HG03558 (cell line): ENCODE measurements around the gene ASAP2.
"Not testable (repeated sequence)": the region's sequence is repeated elsewhere in the genome, so short reads cannot be mapped to it uniquely, and the experiment has no call there.

ENCODE experiments used
- ATAC-seq: cut with Tn5 transposase; IDR thresholded peaks from one replicate; pipeline ENCODE4 v1.9.1; 2021; ENCODE audit warnings: moderate number of reproducible peaks; ENCODE audit not compliant: unreplicated experiment; ENCODE audit errors: extremely low read depth

The ASAP2 gene

DNA sequence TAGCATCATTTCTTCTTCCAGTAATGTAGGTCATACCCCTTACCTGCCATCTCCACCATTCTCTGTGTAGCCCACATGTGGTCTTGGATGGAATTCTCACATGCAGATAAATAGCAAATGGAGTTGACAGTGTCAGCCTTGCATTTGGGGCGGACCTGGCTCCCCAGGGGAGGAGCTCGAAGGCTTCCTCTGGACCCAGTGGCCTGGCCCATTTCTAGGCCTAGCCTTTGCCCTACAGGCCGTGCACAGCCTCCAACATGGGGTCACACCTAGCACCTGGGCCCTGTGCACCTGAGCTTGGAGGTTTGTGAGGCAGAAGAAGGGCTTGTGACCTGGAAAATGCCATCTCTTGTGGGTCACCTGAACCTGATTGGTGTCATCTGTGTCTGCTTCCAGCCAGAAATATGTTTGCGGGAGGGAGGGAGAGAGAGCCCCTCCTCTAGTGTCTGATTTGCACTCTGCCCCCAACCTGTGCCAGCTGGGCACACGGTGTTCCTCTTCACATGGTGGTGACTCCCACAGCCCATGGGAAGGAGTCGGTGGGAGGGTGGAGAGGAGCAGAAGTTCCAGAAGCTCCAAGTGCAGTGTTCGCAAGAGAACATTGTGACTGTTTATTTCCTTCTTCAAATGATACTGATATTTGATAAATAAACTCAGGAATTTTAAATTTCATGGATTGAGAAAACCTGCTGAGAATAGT, 183.7 kb downstream of the ASAP2 start:
- ATAC-seq, result no peak

DNA sequence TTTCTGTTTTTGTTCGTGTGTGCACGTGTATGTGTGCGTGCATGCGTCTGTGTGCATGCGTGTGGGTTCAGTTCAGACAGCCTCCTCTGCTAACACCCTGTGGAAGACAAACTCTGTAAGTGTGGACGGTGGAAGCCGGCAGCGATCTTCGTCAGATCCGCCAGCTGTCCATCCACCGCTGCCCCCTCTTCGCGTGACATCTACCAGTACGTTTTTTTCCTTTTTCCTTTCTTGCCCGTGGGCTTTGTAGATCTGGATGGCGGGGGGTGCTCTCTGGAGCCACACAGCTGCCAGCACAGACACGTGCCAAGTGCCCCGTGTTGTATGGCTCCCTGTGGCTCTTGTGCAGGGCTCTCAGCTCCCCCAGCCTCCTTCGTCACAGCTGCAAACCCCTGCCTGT, 184.4 kb downstream of the ASAP2 start:
- no peak for ATAC-seq

- no peak for ATAC-seq
These were observed 185.5 kb downstream of the ASAP2 start for GRCh38 chr2:9391961-9392720.

DNA sequence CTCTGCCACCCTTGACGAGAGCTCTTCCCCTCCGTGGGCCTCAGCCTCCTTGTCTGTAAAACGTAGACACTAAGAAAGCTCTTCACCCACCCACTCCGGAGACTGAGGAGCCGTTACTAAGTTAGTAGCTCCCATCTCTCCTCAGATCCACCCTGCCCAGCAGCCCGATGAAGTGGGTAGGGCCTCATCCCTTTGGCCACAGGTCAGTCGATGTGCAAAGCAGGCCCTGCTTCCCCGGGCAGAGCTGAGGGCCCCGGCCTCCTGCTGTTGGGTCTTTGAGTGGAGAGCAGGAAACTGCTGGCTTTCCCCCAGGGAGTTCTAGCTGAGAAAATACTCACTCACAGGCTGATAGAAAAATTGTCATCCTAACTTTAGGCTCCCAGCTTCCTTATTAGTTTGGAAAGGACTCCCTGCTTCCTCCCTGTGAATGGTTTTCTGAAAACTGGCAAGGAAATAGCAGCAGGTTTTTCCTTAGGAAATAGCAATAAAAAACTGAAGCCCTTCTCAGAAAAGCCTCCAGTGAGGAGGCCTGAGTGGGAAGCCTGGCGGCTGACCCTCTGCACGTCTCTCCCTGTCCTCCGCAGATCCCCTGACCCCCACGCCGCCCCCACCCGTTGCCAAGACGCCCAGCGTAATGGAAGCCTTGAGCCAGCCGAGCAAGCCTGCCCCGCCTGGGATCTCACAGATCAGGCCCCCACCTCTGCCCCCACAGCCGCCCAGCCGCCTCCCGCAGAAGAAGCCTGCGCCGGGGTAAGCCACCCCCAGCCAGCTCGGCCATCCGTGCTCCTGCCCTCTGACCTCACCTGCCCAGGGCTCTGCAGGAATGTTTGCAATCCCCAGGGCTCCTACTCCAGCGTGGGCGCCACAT, 186.5 kb downstream of the ASAP2 start:
- no peak for ATAC-seq

DNA sequence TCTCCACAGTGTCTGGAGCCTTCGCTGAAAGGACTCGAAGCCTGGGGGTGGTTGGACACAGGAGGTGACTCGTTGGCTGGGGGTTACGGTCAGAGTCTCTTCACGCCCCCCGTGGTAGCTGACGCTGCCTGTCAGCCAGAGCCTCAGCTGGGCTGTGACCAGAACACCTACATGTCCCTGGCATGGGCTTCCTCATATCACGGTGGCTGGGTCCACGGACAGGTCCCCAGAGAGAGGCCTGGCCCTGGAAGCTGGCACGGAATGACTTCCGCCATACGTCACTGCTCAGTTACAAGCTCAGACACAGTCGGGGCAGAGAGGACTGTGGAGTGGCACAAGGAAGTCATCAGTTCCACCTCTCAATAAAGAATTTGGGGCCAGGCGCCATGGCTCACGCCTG, 188.2 kb downstream of the ASAP2 start:
- no peak for ATAC-seq

- ATAC-seq, result no peak
These were observed 190.6 kb downstream of the ASAP2 start for GRCh38 chr2:9397201-9397600.

- not testable (repeated sequence) for ATAC-seq
These were observed 191.6 kb downstream of the ASAP2 start for GRCh38 chr2:9398251-9398650.

GRCh38 chr2:9398881-9399780, 192.5 kb downstream of the ASAP2 start:
- no peak for ATAC-seq

DNA sequence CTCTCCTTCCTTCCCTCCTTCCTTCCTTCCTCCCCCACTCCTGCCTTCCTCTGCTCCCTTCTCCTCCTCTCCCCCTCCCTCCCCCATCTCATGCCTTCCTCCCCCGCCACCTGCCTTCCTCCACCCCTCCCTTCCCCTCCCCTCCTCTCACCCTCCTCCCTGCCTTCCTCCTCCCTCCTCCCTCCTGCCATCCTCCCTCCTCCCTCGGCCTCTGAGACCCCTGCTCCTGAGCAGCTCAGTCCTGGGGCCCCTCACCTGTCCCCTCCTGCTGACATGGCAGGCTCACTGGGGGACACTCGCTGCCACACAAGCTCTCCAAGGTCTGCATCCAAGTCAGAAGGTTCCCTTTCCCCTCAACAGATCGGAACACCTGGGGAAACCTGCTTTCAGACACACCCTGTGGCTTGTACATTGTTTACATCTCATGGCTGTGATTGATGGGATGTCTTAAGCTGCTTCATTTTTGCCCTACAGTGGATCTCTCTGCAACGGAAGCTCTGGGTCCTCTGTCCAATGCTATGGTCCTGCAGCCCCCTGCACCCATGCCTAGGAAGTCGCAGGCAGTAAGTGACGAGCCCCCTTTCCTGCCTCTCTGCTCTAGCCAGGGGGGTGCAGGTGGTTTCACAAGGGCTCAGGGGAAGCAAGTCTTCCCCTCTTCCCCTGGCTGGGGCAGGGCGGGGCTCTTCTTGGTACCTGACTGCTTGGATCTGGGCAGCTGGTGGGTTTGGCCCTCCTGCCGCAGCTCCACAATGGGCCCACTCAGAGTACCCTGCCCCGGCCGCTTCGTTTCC, 193.9 kb downstream of the ASAP2 start:
- ATAC-seq, result no peak

GRCh38 chr2:9401059-9401547, 194.5 kb downstream of the ASAP2 start:
- no peak for ATAC-seq

- ATAC-seq, result no peak
These were observed 195.2 kb downstream of the ASAP2 start for GRCh38 chr2:9401646-9402371.

DNA sequence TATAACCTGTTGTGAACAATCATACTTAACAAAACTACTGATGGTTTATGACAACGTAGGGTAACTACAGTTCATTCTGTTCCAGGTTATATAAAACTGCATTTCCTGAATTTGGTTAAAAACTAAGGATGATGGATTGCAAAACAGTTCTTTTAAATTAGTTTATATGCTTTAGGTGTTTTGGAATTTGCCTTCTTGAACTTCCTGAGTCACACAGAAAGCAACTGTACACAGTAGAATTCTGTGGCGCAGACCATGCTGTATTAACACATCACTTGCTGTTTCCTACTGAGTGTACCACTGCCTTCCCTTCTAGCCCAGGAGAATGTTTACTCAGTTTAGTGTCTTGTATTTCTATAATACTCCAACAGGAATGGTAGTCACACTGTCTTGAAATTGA, 197.3 kb downstream of the ASAP2 start:
- ATAC-seq, result no peak

DNA sequence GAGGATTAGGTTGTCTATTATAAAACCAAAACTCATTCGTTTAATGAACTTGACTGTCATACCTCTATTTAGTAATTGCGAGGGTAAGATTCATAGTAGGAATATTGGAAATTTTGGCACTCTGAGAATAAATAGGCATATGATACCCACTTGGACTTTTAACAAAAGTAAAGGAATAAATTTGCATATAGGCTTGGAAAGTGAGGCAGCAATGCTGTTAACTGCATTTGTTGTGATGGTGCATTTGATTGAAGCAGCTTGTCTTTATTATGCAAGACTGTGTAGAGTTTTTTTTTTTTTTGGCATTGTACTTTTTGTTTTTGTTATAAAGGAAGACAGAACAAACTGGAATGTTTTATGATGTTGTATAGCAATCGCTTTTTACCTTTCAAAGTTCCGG, 197.8 kb downstream of the ASAP2 start:
- ATAC-seq, result no peak

GRCh38 chr2:9405636-9406035, 199.0 kb downstream of the ASAP2 start:
- ATAC-seq, result no peak

GRCh38 chr2:9406529-9407362, 200.1 kb downstream of the ASAP2 start:
- ATAC-seq, result no peak

DNA sequence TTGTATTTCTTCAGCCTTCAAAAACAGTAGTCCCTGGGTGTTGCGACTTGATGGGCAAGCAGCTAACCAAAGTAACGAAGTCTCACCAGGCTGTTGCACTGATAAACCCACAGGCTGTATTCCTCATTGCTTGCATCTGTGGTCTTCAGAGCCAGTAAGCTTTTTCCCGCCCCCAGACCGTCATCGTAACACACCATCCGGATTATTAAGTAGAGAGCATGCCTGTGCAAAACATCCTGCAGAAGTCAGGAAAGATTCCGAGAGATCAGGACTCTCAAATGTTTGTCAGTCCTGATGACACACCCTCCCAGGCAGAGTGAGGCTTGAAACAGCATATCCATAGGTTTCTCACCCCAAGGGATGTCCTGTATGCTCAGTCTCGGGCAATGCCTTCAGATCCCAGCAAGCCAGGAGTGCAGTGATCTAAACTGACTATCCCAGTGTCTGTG, 200.8 kb downstream of the ASAP2 start:
- no peak for ATAC-seq

DNA sequence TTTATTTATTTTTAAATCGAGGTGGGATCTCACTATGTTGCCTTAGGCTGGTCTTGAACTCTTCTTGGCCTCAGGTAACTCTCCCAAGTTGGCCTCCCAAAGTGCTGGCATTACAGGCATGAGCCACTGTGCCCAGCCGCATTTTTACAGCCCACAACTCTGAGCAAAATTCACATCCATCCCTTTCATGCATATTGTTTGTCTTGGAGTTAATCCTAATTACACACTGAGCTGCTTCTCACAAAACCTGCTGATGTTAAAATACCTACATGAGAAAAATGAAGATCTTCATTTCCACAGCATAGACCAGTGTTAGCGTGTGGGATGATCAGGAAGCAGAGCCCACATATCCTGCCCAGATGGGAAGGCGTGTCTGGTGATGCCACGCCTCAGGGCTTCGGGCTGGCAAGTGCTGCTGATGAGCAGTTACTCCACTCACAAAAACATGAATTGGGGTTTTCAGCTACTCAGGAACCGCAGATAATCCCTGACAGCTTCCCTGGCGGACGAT, 202.1 kb downstream of the ASAP2 start:
- no peak for ATAC-seq
